HG02973 (cell line): ENCODE measurements around the gene CBLC.

Source experiments
- ATAC-seq: cut with Tn5 transposase; IDR thresholded peaks from one replicate; pipeline ENCODE4 v1.9.1; 2021; ENCODE audit warnings: moderate library complexity; ENCODE audit not compliant: unreplicated experiment

The CBLC gene

DNA sequence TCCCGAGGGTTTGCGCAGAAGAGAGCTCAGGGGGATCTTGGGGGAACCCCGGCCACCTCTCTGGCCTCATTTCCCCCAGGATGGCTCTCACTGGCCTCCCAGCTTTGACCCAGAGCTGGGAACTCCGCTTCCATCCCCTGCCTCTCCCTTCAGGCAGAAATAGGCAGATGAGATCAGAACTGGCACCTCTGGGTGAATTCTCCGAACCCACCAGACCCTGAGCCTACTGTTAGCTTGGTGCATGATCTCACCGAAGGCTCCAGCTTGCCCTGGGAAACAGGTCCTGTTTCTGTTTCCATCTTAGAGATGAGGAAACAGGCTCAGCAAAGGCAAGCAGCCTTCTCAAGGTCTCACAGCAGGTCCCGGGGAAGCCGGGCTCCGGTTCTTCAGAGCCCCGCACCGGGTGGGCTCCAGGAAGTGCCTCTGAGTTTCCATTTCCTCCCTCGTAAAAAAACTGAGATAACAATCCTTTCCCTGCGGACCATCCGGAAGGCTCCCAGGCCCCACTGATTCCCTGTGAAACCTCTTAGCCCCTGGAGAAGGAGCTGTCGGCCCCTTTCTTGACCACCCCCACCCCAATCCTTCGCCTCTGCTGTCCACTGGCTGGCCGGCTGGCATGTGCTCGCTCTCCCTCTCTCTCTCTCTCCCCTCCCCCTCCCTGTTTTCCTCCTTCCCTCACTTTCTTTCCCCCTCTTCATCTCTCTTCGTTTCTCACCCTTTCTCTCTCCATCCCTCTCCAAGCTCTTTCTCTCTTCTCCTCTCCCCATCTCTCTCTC, 70.5 kb downstream of the CBLC start:
- no peak for ATAC-seq

DNA sequence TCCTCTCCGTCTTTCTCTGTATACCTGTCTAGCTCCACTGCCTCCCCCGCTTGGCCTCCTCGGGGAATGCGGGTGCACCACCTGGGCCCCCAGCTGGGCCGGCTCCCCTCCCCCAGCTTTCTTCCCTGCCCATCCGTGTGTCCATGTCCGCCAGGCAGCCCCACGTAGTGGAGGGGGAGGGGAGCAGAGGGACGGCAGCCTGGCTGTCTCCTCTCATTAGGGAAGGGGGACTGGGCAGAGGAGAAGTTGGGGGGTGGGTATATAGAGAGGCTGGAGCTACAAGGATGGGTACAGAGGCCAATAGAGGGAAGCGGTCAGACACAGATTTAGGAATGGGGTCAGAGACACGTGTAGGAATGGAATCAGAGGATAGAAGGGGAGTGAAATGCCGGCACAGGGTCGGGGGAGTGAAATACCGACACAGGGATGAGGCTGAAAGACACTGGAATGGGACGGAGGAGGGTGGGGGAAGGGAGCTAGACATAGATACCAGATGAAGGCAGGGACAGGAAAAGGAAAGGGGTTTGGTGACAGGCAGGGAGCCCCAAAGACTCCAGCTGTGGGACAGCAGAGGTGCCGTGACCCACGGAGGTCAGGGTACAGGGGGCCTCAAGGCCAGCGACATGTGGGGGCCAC, 71.2 kb downstream of the CBLC start:
- ATAC-seq, result no peak
